GM12878 (cell line): ENCODE results near the gene DCLK2. TPM values are rescaled to one million over a fixed set of nuclear protein-coding genes. Genes with fewer than 3 reads are reported as not detected.

ENCODE experiments used
- ATAC-seq: fragments of 200-7000 bp; cut with Tn5 transposase; 3 replicates; pipeline ENCODE4 v1.9.1; 2020; ENCODE audit warnings: mild to moderate bottlenecking, moderate library complexity
- BruUV-seq: library from RNA; stranded (reverse); fragments of 400-500 nt; replicated peaks from 2 replicates; lab custom pipeline; 2021; lab: Mats Ljungman, UMichigan
- CTCF ChIA-PET: fragments of 300-600 bp; sonication (Branson Sonifier 250); formaldehyde crosslinking; extraction: SDS; loops from one replicate; lab custom pipeline; 2021; ENCODE audit warnings: inconsistent platforms; lab: Yijun Ruan, JAX
- POLR2A ChIA-PET: fragments of 350-600 bp; formaldehyde crosslinking; extraction: SDS; loops from one replicate; lab custom pipeline; 2021; ENCODE audit warnings: inconsistent platforms; lab: Charles Lee
- RAD21 ChIA-PET: fragments of 300-600 bp; sonication (Branson Sonifier 250); formaldehyde crosslinking; loops from one replicate; lab custom pipeline; 2023; ENCODE audit warnings: antibody characterized with exemption; ENCODE audit not compliant: unreplicated experiment; lab: Charles Lee
- SMC1A ChIA-PET: fragments of 300-600 bp; sonication (Branson Sonifier 250); formaldehyde crosslinking; loops from one replicate; lab custom pipeline; 2023; ENCODE audit not compliant: unreplicated experiment, uncharacterized antibody; lab: Charles Lee
- DNase-seq: peaks from one replicate; pipeline ENCODE4 v3.0.0-alpha.2; 2011; ENCODE audit warnings: low read depth, low spot score
- FAIRE-seq: peaks from 3 replicates; lab custom pipeline; 2011; peaks lifted over from hg19 to GRCh38; lab: Jason Lieb, UNC
- H2AFZ ChIP-seq: 2 replicates; pipeline ENCODE4 v1.6.0; 2011; ENCODE audit warnings: low read depth, low read length, control low read depth; ENCODE audit not compliant: control insufficient read depth
- H3K27ac ChIP-seq: 2 replicates; pipeline ENCODE4 v1.5.1; 2011; ENCODE audit warnings: control low read depth; ENCODE audit not compliant: control insufficient read depth, insufficient read depth
- H3K27me3 ChIP-seq, 2 experiments: replicated peaks in 1 of 2; 2 replicates each; pipeline versions ENCODE4 v1.6.0 to v1.6.1; 2011; ENCODE audit warnings: low read length in 1 of 2; ENCODE audit not compliant: control insufficient read depth in 2 of 2, insufficient read depth in 2 of 2
- H3K36me3 ChIP-seq, 2 experiments: 2 replicates each; pipeline ENCODE4 v1.5.1; 2011; ENCODE audit warnings: low read length in 1 of 2; ENCODE audit not compliant: control insufficient read depth in 2 of 2, insufficient read depth in 2 of 2
- H3K4me1 ChIP-seq: 2 replicates; pipeline ENCODE4 v1.6.1; 2011; ENCODE audit warnings: mild to moderate bottlenecking, low read length, moderate library complexity, mixed read lengths; ENCODE audit not compliant: control insufficient read depth, insufficient read depth
- H3K4me2 ChIP-seq: 2 replicates; pipeline ENCODE4 v1.6.0; 2011; ENCODE audit warnings: control low read depth; ENCODE audit not compliant: control insufficient read depth, insufficient read depth
- H3K4me3 ChIP-seq: fragments of 200-600 bp; sonication (generic); 2 replicates; pipeline ENCODE4 v1.5.1; 2016
- H3K79me2 ChIP-seq: 2 replicates; pipeline ENCODE4 v1.6.0; 2011; ENCODE audit warnings: low read length; ENCODE audit not compliant: control insufficient read depth, insufficient read depth
- H3K9ac ChIP-seq: 2 replicates; pipeline ENCODE4 v1.8.0; 2011; ENCODE audit warnings: low read length, control low read depth, mixed read lengths; ENCODE audit not compliant: control insufficient read depth, insufficient read depth
- H3K9me3 ChIP-seq: replicated peaks from 3 replicates; pipeline ENCODE4 v1.5.1; 2011; ENCODE audit warnings: mild to moderate bottlenecking, low read length; ENCODE audit not compliant: control insufficient read depth, insufficient read depth
- H4K20me1 ChIP-seq: 2 replicates; pipeline ENCODE4 v1.6.0; 2011; ENCODE audit not compliant: control insufficient read depth, insufficient read depth
- EP300 ChIP-seq, 2 experiments: fragments of 150-350 bp in 1 of 2; IDR thresholded peaks; 2 replicates each; pipeline ENCODE4 v1.6.1; 2011 to 2012; ENCODE audit warnings: low read depth in 2 of 2, low read length in 2 of 2, borderline replicate concordance in 1 of 2, improper control_type of control experiment in 1 of 2, inconsistent platforms in 1 of 2; ENCODE audit not compliant: control insufficient read depth in 1 of 2
- MLLT1 ChIP-seq: fragments of 450-650 bp; IDR thresholded peaks from 2 replicates; pipeline ENCODE4 v1.6.1; 2016; ENCODE audit warnings: mild to moderate bottlenecking
- NFIC ChIP-seq: IDR thresholded peaks from 2 replicates; pipeline ENCODE4 v1.6.1; 2012; ENCODE audit warnings: low read depth, mild to moderate bottlenecking, inconsistent platforms, low read length, moderate library complexity
- PBX3 ChIP-seq: IDR thresholded peaks from 2 replicates; pipeline ENCODE4 v1.6.1; 2011; ENCODE audit warnings: mild to moderate bottlenecking, low read depth, low read length, moderate library complexity; ENCODE audit not compliant: insufficient replicate concordance
- PKNOX1 ChIP-seq: fragments of 450-650 bp; IDR thresholded peaks from 2 replicates; pipeline ENCODE4 v1.6.1; 2016; ENCODE audit warnings: mild to moderate bottlenecking
- PML ChIP-seq: IDR thresholded peaks from 2 replicates; pipeline ENCODE4 v1.6.1; 2012; ENCODE audit warnings: low read length, inconsistent platforms
- RAD21 ChIP-seq: IDR thresholded peaks from 2 replicates; pipeline ENCODE4 v1.6.1; 2011; ENCODE audit warnings: mild to moderate bottlenecking, low read depth, low read length, moderate library complexity; ENCODE audit not compliant: insufficient read depth
- TBL1XR1 ChIP-seq: IDR thresholded peaks from 2 replicates; pipeline ENCODE4 v1.6.1; 2012; ENCODE audit warnings: low read depth, low read length, improper control_type of control experiment
- USF1 ChIP-seq: IDR thresholded peaks from 2 replicates; pipeline ENCODE4 v1.6.1; 2011; ENCODE audit warnings: borderline replicate concordance, low read depth, mild to moderate bottlenecking, moderate library complexity, mixed read lengths, low read length; ENCODE audit not compliant: insufficient read depth; ENCODE audit errors: extremely low read length
- WGBS: methylation state at CpG from one replicate; pipeline ENCODE4 v1.1.6; 2016; ENCODE audit warnings: low lambda C conversion rate; ENCODE audit not compliant: insufficient replicate concordance, insufficient coverage; ENCODE audit errors: missing lambda C conversion rate; 5-methylcytosine and 5-hydroxymethylcytosine counted together
- in situ Hi-C: fragments of 300-500 bp; cut with MboI; formaldehyde crosslinking; loops from 9 replicates; pipeline ENCODE4 v1.14.3; 2018; ENCODE audit warnings: mixed read lengths
- intact Hi-C: fragments of 100-400 bp; cut with micrococcal nuclease; formaldehyde crosslinking; loops from one replicate; pipeline ENCODE4 v1.14.2; 2022; ENCODE audit not compliant: unreplicated experiment
- polyA plus RNA-seq, 11 experiments: library from polyadenylated mRNA; depleted of rRNA in 4 of 11; unstranded in 6 of 11; stranded (reverse) in 5 of 11; fragments of >200 nt; fragmentation: Nextera tagmentation in 4 of 11; fragmentation: Illumina TruSeq in 1 of 11; extraction: Ambion mirVana in 4 of 11; extraction: Trizol in 1 of 11; gene quantifications; 1 replicate in 1 of 11; 2 replicates in 10 of 11; pipeline versions ENCODE4 v1.2.1 to v1.2.3, GENCODE V29; 2011 to 2016; ENCODE audit warnings: inconsistent platforms in 2 of 11, missing spikeins in 2 of 11, low read depth in 1 of 11
- total RNA-seq, 4 experiments: library from RNA; depleted of rRNA in 3 of 4; stranded (reverse); fragments of >200 nt in 3 of 4; fragmentation: Illumina TruSeq in 1 of 4; extraction: Trizol in 1 of 4; gene quantifications; 2 replicates each; pipeline versions ENCODE4 v1.2.1 to v1.2.3, GENCODE V29; 2013 to 2021
- TF ChIP-seq, protein P1 (sequence below): fragments of 450-650 bp; IDR thresholded peaks from 2 replicates; pipeline ENCODE4 v1.6.1; 2017; ENCODE audit warnings: mild to moderate bottlenecking, low read depth, inconsistent platforms; ENCODE audit not compliant: poor library complexity, severe bottlenecking

DCLK2 gene
- total and polyA plus RNA-seq, 10 of the 15 experiments (the other 5 are each of a cell fraction or from before 2014, with no cell fraction given) = not detected

DNA sequence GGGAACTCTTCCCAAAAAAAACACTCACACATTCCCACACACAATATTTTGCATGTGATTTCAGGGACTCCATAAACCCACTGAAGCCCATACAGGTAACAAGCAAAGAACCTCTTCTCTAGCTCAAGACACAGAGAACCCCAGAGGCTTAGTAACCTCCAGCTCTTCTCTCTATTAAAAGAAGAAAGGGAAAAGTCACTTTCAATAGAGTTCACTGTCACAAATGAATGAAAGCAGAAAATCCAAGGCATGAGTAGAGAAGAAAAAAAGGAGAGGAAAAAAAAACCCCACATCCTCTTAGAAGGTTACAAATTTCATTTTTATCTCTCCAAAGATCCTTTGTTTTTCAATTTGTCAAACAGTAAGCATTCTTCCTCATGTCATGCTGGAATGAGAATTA is 30.7 kb upstream of the DCLK2 start:
- DNase-seq (no peak), ATAC-seq (no peak), FAIRE-seq (no peak)
- BruUV-seq = no TSS peak
- H3K27me3 ChIP-seq = no peaks in the 10 kb centered on the region; a peak in 1 of 4 replicates
- ChIA-PET SMC1A (no interaction called here), POLR2A (no interaction called here), CTCF (interaction anchor here (1.1 kb wide), 1 partner anchor 195 kb away, joined by 4 read pairs; no protein-coding TSS in a partner anchor), RAD21 (no interaction called here)
- H3K9me3 ChIP-seq = no peaks in the 10 kb centered on the region
- H3K36me3 ChIP-seq = no peaks in the 10 kb centered on the region
- in situ Hi-C loops = no loop called here
- H3K9ac ChIP-seq = no peak overlapping the region
- no peaks in the 10 kb centered on the region for H4K20me1 ChIP-seq
- no peaks in the 10 kb centered on the region for H3K4me1 ChIP-seq
- H3K4me2 ChIP-seq = no peak overlapping the region
- H3K79me2 ChIP-seq = no peaks in the 10 kb centered on the region
- no peak for TF ChIP-seq PML
- intact Hi-C loops = no loop called here
- H2AFZ ChIP-seq = no peak overlapping the region
- H3K4me3 ChIP-seq = no peak overlapping the region
- H3K27ac ChIP-seq = no peak overlapping the region

DNA sequence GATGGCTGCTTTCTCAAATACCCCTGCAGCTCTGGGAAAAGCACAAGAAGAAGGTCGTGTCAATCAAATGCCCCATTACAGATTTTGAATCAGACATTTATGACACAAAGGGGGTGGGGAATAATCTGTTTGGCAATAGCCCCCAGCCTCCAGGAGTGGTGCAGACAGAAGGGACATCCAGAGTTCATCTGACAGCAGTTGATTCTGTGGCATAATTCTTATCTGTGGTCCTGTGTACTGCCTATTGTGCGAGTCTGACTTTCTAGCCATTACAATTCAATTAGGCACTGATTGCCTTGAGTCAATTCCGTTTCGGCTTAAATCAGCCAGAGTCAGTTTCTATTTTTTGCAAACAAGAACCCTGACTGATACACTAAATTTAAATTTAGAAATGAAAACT is 28.6 kb upstream of the DCLK2 start:
- no TSS peak for BruUV-seq
- SMC1A ChIA-PET = no interaction called here
- intact Hi-C loops = no loop called here
- CTCF ChIA-PET = no interaction called here
- ATAC-seq = no peak
- Histone ChIP-seq H4K20me1 (no peaks in the 10 kb centered on the region), H3K4me1 (no peaks in the 10 kb centered on the region), H3K9ac (no peak overlapping the region), H2AFZ (no peak overlapping the region), H3K36me3 (no peaks in the 10 kb centered on the region), H3K9me3 (no peaks in the 10 kb centered on the region), H3K4me3 (no peak overlapping the region), H3K27me3 (no peaks in the 10 kb centered on the region), H3K79me2 (no peaks in the 10 kb centered on the region), H3K4me2 (no peak overlapping the region), H3K27ac (no peak overlapping the region)
- POLR2A ChIA-PET = no interaction called here
- no peak for DNase-seq
- TF ChIP-seq PKNOX1 (no peak), RAD21 (no peak), USF1 (no peak), MLLT1 (no peak), EP300 (IDR thresholded peaks at IDR 0.05; ENCODE audit: borderline replicate concordance in 1 of 2, control insufficient read depth in 1 of 2, low read depth in 2 of 2, low read length in 2 of 2) (no peak), TBL1XR1 (no peak), PBX3 (no peak), NFIC (no peak)
- TF ChIP-seq, protein P1, sequence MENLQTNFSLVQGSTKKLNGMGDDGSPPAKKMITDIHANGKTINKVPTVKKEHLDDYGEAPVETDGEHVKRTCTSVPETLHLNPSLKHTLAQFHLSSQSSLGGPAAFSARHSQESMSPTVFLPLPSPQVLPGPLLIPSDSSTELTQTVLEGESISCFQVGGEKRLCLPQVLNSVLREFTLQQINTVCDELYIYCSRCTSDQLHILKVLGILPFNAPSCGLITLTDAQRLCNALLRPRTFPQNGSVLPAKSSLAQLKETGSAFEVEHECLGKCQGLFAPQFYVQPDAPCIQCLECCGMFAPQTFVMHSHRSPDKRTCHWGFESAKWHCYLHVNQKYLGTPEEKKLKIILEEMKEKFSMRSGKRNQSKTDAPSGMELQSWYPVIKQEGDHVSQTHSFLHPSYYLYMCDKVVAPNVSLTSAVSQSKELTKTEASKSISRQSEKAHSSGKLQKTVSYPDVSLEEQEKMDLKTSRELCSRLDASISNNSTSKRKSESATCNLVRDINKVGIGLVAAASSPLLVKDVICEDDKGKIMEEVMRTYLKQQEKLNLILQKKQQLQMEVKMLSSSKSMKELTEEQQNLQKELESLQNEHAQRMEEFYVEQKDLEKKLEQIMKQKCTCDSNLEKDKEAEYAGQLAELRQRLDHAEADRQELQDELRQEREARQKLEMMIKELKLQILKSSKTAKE = no peak
- 59% methylated on average over 4 of the region's 4 CpGs for WGBS
- in situ Hi-C loops = no loop called here
- RAD21 ChIA-PET = no interaction called here
- no peak for FAIRE-seq
